ENCODE data around the gene EXOC4. TPM values are rescaled to one million over a fixed set of nuclear protein-coding genes. Genes with fewer than 3 reads are reported as not detected.
"Not testable (repeated sequence)": the region's sequence is repeated elsewhere in the genome, so short reads cannot be mapped to it uniquely, and the experiment has no call there.

EXOC4 gene
- total RNA-seq, 2 donors from 2014 or later, result 48.9 to 102 TPM

DNA sequence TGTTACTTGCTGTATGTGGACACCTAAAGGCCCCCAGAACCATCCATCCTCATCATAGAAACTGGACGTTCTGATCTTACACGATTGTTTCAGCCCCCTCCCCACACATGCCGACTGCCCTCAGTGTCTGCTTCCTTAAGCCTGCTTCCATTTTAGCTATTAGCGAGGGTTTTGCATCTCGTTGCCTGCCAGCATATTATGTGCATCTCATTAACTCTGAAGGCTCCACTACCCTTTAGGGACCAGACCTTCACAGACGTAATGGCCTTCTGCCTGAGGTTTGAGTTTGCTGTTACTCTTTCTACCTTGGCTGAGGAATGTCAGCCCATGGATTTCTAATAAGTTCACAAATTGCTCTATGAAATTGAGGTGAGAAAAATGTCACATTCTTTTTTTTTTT lies 820.4 kb downstream of the EXOC4 start:
- intact Hi-C loops (cut with DNase I), result no loop called here
- H3K27ac ChIP-seq, result no peak overlapping the region
- no peak overlapping the region for H3K4me3 ChIP-seq
- no peaks in the 10 kb centered on the region for H3K36me3 ChIP-seq
- DNase-seq (ENCODE audit: low spot score), result no peak
- WGBS, result 81% methylated on average over 6 of the region's 6 CpGs
- TF ChIP-seq POLR2AphosphoS5 (IDR thresholded peaks at IDR 0.05), result no peak
- TF ChIP-seq POLR2A (IDR thresholded peaks at IDR 0.05), result no peak
- TF ChIP-seq, protein P1, sequence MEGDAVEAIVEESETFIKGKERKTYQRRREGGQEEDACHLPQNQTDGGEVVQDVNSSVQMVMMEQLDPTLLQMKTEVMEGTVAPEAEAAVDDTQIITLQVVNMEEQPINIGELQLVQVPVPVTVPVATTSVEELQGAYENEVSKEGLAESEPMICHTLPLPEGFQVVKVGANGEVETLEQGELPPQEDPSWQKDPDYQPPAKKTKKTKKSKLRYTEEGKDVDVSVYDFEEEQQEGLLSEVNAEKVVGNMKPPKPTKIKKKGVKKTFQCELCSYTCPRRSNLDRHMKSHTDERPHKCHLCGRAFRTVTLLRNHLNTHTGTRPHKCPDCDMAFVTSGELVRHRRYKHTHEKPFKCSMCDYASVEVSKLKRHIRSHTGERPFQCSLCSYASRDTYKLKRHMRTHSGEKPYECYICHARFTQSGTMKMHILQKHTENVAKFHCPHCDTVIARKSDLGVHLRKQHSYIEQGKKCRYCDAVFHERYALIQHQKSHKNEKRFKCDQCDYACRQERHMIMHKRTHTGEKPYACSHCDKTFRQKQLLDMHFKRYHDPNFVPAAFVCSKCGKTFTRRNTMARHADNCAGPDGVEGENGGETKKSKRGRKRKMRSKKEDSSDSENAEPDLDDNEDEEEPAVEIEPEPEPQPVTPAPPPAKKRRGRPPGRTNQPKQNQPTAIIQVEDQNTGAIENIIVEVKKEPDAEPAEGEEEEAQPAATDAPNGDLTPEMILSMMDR (IDR thresholded peaks at IDR 0.05), result no peak
- H3K9me3 ChIP-seq, result no peaks in the 10 kb centered on the region
- H3K4me1 ChIP-seq (replicated peaks), result no peaks in the 10 kb centered on the region
- no peaks in the 10 kb centered on the region for H3K27me3 ChIP-seq (replicated peaks; ENCODE audit: insufficient read depth)

DNA sequence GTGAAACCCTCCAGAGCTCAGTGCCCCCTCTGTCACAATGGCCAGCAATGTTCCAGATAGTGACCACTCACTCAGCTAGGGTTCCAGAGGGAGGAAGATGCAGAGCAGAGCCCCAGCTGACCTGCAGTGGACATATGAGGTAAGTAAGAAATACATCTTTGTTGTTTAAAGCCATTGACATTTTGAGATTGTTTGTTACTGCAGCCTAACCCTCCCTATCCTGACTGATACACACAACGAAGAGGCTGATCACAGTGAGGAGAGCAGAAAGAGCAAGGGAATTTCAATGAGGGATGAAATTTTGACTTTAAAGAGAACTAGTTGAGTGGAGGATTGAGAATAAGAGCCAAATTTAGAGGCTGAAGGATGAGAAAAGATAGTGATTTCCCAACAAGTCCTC lies 822.9 kb downstream of the EXOC4 start:
- no peak overlapping the region for H3K4me3 ChIP-seq
- H3K27me3 ChIP-seq (replicated peaks; ENCODE audit: insufficient read depth), result no peaks in the 10 kb centered on the region
- DNase-seq (ENCODE audit: low spot score), result no peak
- H3K9me3 ChIP-seq, result no peaks in the 10 kb centered on the region
- WGBS, result 97% methylated on average over 1 of the region's 1 CpG
- TF ChIP-seq, protein P1 (IDR thresholded peaks at IDR 0.05), result no peak
- no peak for TF ChIP-seq POLR2AphosphoS5 (IDR thresholded peaks at IDR 0.05)
- TF ChIP-seq POLR2A (IDR thresholded peaks at IDR 0.05), result no peak
- H3K27ac ChIP-seq, result no peak overlapping the region
- H3K4me1 ChIP-seq (replicated peaks), result no peaks in the 10 kb centered on the region
- intact Hi-C loops (cut with DNase I), result no loop called here
- H3K36me3 ChIP-seq, result no peaks in the 10 kb centered on the region

DNA sequence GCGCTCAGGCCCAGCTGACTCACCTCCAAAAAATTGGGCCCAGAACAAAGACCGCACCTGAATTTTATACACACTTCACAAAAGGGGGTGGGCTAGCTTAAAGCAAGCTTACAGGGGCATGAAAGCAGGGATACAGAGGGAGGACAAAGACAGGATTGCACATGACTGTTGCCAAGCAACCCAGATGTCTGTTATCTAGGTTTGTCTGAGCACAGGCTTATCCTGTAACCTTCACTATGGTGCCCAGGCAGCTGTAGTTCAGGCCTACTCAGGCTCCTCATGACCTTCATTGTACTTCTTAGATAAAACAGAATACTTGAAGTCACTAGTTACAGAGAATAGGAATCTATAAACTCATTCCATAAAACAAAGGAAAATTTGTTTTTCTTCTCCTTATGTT lies 824.7 kb downstream of the EXOC4 start:
- H3K27me3 ChIP-seq (replicated peaks; ENCODE audit: insufficient read depth); H3K4me3 ChIP-seq; H3K27ac ChIP-seq; DNase-seq (ENCODE audit: low spot score); H3K9me3 ChIP-seq; H3K36me3 ChIP-seq; H3K4me1 ChIP-seq (replicated peaks); intact Hi-C loops (cut with DNase I): not testable (repeated sequence)
- WGBS, result 91% methylated on average over 2 of the region's 2 CpGs

DNA sequence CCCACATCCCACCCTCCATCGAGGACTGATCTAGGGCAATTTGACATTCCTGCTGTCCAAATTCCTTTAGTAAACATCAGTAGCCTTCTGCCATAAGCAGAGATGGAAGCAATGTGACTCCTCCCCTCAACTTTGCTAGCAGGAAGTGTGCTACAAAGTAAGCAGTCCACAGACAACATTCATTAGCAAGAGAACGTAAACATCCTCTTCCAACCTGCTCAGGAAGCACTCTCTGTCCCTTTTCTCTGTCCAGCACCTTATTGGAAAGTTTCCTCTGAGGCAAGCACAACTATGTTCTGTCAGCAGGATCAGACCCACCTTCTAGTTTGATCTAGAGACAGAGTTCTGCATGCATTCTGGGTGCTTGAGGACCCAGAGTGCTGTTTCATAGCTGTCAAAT lies 826.1 kb downstream of the EXOC4 start:
- Histone ChIP-seq H3K4me1 (replicated peaks) (no peaks in the 10 kb centered on the region), H3K4me3 (no peak overlapping the region), H3K27ac (no peak overlapping the region), H3K27me3 (replicated peaks; ENCODE audit: insufficient read depth) (no peaks in the 10 kb centered on the region), H3K9me3 (no peaks in the 10 kb centered on the region), H3K36me3 (no peaks in the 10 kb centered on the region)
- DNase-seq (ENCODE audit: low spot score), result no peak
- TF ChIP-seq POLR2A (IDR thresholded peaks at IDR 0.05) (no peak), POLR2AphosphoS5 (IDR thresholded peaks at IDR 0.05) (peak; percentile 42)
- 36% methylated on average over 2 of the region's 2 CpGs for WGBS
- intact Hi-C loops (cut with DNase I), result no loop called here

DNA sequence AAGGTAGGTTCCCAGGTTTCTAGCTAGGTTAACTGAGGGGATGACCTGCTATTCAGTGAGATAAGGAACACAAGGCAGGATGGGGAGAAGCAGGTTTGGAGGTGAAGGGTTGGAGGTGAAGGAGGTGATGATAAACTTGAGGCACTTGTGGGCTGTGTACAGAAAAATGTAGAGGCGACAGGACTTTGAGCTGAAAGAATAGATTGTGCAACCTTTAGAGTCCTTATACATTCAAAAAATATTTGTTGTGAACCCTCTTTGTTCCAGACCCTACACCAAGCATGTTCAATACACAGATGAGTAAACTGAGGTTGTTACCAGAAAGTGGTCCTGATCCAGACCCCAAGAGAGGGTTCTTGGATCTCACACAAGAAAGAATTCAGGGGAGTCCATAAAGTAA lies 828.8 kb downstream of the EXOC4 start:
- TF ChIP-seq POLR2A (IDR thresholded peaks at IDR 0.05) (no peak), POLR2AphosphoS5 (IDR thresholded peaks at IDR 0.05) (no peak)
- TF ChIP-seq, protein P1 (IDR thresholded peaks at IDR 0.05), result no peak
- no peaks in the 10 kb centered on the region for H3K4me1 ChIP-seq (replicated peaks)
- no peaks in the 10 kb centered on the region for H3K36me3 ChIP-seq
- no peak overlapping the region for H3K27ac ChIP-seq
- H3K27me3 ChIP-seq (replicated peaks; ENCODE audit: insufficient read depth), result no peaks in the 10 kb centered on the region
- DNase-seq (ENCODE audit: low spot score), result no peak
- H3K4me3 ChIP-seq, result no peak overlapping the region
- H3K9me3 ChIP-seq, result no peaks in the 10 kb centered on the region
- intact Hi-C loops (cut with DNase I), result no loop called here
- WGBS, result 100% methylated on average over 1 of the region's 1 CpG

DNA sequence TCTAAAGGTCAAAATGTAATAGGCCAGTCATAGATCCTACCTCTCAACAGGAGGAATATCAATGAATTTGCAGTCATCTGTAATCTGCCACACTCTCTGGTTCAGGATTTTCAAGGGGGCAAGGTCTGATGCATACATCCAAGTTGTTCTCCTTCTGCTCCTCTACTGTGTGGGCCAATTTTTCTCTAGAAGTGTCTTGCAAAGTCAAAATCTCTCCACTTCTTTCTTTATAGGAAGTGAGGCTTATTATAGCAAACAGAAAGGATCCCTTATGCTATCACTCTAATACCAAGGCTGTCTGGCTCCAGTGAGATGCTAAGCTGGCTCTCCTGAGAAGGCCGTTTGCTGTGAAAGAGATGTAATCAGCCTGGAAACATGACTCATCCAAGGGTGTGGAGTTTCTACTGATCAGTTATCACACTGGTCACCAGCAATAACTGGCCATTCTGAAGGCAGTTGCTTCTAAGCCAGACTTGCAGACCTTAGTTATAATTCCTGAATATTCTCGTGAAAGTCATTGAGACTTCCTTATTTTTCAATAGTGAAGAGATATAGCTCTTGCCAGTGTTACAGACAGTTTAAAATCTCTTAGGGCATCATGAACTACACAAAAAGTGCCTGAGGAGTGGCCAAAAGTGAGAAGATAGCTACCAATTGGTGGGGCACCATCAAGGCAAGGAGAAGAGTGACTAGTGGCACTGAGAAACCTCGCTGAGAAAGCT lies 831.0 kb downstream of the EXOC4 start:
- Histone ChIP-seq H3K4me3 (no peak overlapping the region), H3K9me3 (no peaks in the 10 kb centered on the region), H3K27ac (no peak overlapping the region), H3K36me3 (no peaks in the 10 kb centered on the region), H3K27me3 (replicated peaks; ENCODE audit: insufficient read depth) (no peaks in the 10 kb centered on the region), H3K4me1 (replicated peaks) (no peaks in the 10 kb centered on the region)
- TF ChIP-seq, protein P1 (IDR thresholded peaks at IDR 0.05), result no peak
- TF ChIP-seq POLR2A (IDR thresholded peaks at IDR 0.05), result no peak
- TF ChIP-seq POLR2AphosphoS5 (IDR thresholded peaks at IDR 0.05), result no peak
- intact Hi-C loops (cut with DNase I), result no loop called here
- WGBS, result 66% methylated on average over 3 of the region's 3 CpGs
- DNase-seq (ENCODE audit: low spot score), result no peak
